HL-60 (cell line): ENCODE data around the gene NR2F2.

Experiments used
- CTCF ChIP-seq: IDR thresholded peaks from one replicate; pipeline ENCODE4 v1.5.1; 2011; ENCODE audit warnings: low read length, control low read depth, inconsistent platforms; ENCODE audit not compliant: insufficient read depth
- GABPA ChIP-seq: IDR thresholded peaks from 2 replicates; pipeline ENCODE4 v1.6.1; 2012; ENCODE audit warnings: low read depth

GRCh38 chr15:96331144-96331944 is 844 bp downstream of the NR2F2 start:
- TF ChIP-seq CTCF (no peak), GABPA (no peak)
